ENCODE data around the gene ENTHD1.

DNA sequence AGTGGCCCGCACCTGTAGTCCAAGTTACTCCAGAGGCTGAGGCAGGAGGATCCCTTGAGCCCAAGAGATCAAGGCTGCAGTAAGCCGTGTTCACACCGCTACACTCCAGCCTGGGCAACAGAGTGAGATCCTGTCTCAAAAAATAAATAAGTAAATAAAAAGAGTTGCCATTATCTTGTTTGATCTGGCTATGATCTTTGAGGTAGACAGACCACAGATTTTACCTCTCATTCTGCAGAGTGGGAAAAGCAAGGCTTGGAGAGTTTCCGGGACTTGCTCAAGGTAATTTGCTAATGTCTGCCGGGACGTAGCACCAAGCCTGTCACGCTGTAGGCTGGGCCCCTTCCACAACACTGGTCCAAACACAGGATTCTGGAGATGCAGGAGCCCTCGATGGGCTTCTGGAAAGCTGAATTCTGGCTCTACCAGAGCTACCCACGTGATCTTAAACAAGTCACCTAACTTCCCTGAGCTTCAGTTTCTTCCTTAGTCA lies 14.1 kb upstream of the ENTHD1 start:
- TF ChIP-seq CTCF (IDR thresholded peaks at IDR 0.05; ENCODE audit: low read depth, low read length) = no peak
- no peak for TF ChIP-seq EZH2phosphoT487 (IDR thresholded peaks at IDR 0.05; ENCODE audit: low read depth)

Data from OCI-LY3 (cell line).